ENCODE results near the gene TBK1.
"Not testable (repeated sequence)": the region's sequence is repeated elsewhere in the genome, so short reads cannot be mapped to it uniquely, and the experiment has no call there.

Gene TBK1

GRCh38 chr12:64538121-64538520 is 86.2 kb downstream of the TBK1 start:
- FAIRE-seq = no peak
- DNase-seq (ENCODE audit: insufficient read length, low spot score) = no peak

DNA sequence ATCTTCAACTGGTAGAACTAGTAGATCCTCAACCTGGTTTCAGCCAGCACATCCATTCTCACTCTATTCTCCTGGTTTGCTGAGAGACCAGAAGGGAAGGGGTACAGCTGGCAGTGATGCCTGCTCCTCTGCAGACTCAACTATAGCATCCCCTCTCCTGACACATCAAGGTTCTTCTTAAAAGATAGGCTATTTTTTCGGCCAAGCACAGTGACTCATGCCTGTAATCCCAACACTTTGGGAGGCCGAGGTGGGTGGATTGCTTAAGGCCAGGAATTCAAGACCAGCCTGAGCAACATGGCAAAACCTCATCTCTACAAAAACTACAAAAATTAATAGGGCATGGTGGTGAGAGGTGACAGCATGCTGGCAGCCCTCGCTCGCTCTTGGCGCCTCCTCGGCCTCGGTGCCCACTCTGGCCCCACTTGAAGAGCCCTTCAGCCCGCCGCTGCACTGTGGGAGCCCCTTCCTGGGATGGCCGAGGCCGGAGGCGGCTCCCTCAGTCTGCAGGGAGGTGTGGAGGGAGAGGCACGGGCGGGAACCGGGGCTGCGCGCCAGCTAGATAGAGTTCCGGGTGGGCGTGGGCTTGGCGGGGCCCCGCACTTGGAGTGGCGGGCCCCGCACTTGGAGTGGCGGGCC is 90.6 kb downstream of the TBK1 start:
- DNase-seq (ENCODE audit: insufficient read length, low spot score); FAIRE-seq: not testable (repeated sequence)

GRCh38 chr12:64544371-64545080 is 92.6 kb downstream of the TBK1 start:
- no peak for FAIRE-seq
- DNase-seq (ENCODE audit: insufficient read length, low spot score) = no peak

- no peak for DNase-seq (ENCODE audit: insufficient read length, low spot score)
- FAIRE-seq = no peak
Measured at GRCh38 chr12:64545081-64545382, 93.1 kb downstream of the TBK1 start.

GRCh38 chr12:64549108-64549507 is 97.2 kb downstream of the TBK1 start:
- no peak for DNase-seq (ENCODE audit: insufficient read length, low spot score)
- no peak for FAIRE-seq

GRCh38 chr12:64550755-64551154 is 98.8 kb downstream of the TBK1 start:
- no peak for FAIRE-seq
- DNase-seq (ENCODE audit: insufficient read length, low spot score) = no peak

DNA sequence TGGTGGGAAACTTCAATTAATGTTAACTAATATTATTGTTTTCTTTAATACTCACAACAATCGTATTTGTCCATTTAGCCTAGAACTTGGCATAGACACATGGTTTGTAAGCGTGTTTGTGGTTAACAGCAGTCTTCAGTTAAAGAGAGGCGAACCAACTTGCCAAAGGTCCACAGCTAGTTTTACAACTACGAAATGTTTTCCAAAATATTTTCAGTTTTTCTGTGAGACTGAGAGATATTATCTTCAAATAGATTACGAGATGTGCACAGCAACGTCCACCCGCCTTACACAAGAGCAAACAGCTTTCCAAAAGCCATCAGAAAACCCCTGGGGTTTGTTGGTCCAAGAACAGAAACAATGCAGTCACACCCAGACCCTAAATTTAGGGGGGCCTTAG is 99.8 kb downstream of the TBK1 start:
- FAIRE-seq (no peak), DNase-seq (ENCODE audit: insufficient read length, low spot score) (no peak)
